Ishikawa (cell line): ENCODE results near the gene NCOA7.

Experiments used
- CEBPB ChIP-seq: IDR thresholded peaks from 2 replicates; pipeline ENCODE4 v1.6.1; 2012
- CREB1 ChIP-seq: IDR thresholded peaks from 2 replicates; pipeline ENCODE4 v1.6.1; 2012; ENCODE audit warnings: low read depth
- EGR1 ChIP-seq: IDR thresholded peaks from 2 replicates; pipeline ENCODE4 v1.6.1; 2012
- EP300 ChIP-seq: IDR thresholded peaks from 2 replicates; pipeline ENCODE4 v1.6.1; 2012; ENCODE audit warnings: borderline replicate concordance
- FOXM1 ChIP-seq: IDR thresholded peaks from 2 replicates; pipeline ENCODE4 v1.6.1; 2012; ENCODE audit warnings: low read depth, borderline replicate concordance
- NFIC ChIP-seq: IDR thresholded peaks from 2 replicates; pipeline ENCODE4 v1.6.1; 2012
- TAF1 ChIP-seq: IDR thresholded peaks from 2 replicates; pipeline ENCODE4 v1.6.1; 2012; ENCODE audit warnings: low read depth, mild to moderate bottlenecking
- TCF12 ChIP-seq: IDR thresholded peaks from 2 replicates; pipeline ENCODE4 v1.6.1; 2012; ENCODE audit warnings: low read depth
- TEAD4 ChIP-seq: IDR thresholded peaks from 2 replicates; pipeline ENCODE4 v1.6.1; 2012
- YY1 ChIP-seq: IDR thresholded peaks from 2 replicates; pipeline ENCODE4 v1.6.1; 2012; ENCODE audit warnings: low read depth
- ZBTB7A ChIP-seq: IDR thresholded peaks from 2 replicates; pipeline ENCODE4 v1.6.1; 2012; ENCODE audit warnings: low read depth
- TF ChIP-seq, protein P1 (sequence below): IDR thresholded peaks from 2 replicates; pipeline ENCODE4 v1.6.1; 2012
- TF ChIP-seq, protein P2 (sequence below): IDR thresholded peaks from 2 replicates; pipeline ENCODE4 v1.6.1; 2012
- TF ChIP-seq, protein P3 (sequence below): IDR thresholded peaks from 2 replicates; pipeline ENCODE4 v1.6.1; 2012; ENCODE audit warnings: low read depth, mild to moderate bottlenecking

NCOA7 gene

DNA sequence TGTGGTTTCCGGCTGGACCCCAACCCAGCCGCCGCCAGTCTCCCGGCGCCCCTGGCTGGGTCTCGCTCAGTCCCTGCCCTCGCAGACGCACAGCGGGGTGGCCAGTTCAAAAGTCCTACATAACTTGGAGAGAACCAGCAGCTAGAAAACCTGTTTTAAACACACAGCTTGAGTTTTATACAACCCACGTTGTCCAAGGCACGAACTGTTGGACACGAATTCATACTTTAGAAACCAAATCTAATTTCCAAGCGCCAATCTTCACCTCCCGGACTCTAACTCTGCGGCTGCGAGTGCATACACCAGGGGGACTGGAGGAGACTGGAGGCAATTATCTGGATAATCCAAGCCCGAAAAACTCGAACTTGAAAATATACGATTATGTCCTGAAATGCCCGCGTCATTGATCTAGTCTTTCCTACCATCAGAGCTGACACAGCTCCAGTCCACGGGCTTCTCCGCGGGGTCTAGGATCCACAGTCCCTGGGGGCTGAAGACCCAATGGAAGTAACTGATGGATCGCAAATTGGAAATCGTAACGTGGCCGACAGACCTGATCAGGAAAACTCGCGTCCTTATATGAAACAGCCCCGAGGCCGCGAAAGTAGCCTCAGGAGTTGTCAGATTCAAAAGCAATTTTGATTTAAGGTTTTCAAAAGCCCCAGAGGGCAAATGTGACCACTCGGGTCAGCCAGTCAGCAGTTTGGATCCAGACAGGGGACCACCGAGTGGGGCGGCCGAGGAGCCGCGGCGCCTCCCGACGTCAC is 42.2 kb upstream of the NCOA7 start:
- TF ChIP-seq, protein P1, sequence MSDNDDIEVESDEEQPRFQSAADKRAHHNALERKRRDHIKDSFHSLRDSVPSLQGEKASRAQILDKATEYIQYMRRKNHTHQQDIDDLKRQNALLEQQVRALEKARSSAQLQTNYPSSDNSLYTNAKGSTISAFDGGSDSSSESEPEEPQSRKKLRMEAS = peak; percentile 1; the same call in 1 of the 2 replicates
- no peak for TF ChIP-seq NFIC

DNA sequence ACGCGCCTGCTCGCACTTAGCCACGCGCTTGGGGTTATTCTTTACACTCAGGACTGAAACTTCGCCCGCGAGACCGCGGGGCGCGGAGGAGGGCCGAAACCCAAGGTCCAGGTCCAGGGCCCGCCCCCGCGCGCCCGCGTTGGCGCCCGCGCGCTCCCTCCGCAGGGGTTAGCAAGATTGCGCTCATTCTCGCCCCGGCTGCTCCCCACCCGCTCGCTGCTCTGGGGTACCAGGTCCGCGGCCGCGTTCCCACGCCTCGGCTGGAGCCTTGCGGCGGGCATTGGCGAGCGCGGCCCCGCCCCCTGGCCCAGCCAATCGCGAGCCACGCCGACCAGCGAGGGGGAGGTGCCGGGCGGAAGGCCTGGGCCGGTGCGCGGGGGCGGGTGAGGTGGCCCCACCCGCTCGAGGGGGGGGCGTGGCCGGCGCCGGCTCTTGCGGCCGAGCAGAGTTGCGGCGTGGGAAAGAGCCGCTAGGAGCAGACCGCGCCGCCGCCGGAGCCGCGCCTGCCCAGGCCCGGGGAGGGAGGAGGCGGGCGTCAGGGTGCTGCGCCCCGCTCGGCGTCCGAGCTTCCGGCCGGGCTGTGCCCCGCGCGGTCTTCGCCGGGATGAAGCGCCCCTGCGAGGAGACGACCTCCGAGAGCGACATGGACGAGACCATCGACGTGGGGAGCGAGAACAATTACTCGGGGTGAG is 41.4 kb upstream of the NCOA7 start, which contains the start of gene HEY2:
Gene HEY2 (plus strand): TSS at position 460 of the 692 bp plus-strand sequence. CDS start 145 bp downstream, at position 605.
- no peak for TF ChIP-seq CEBPB
- no peak for TF ChIP-seq EP300
- no peak for TF ChIP-seq TEAD4
- 0 out of 2 replicates have a peak, but pooled peaks have one; percentile 28 for TF ChIP-seq YY1
- TF ChIP-seq, protein P1 = peak; percentile 58; the same call in 1 of the 2 replicates
- TF ChIP-seq EGR1 = peak; percentile 86

DNA sequence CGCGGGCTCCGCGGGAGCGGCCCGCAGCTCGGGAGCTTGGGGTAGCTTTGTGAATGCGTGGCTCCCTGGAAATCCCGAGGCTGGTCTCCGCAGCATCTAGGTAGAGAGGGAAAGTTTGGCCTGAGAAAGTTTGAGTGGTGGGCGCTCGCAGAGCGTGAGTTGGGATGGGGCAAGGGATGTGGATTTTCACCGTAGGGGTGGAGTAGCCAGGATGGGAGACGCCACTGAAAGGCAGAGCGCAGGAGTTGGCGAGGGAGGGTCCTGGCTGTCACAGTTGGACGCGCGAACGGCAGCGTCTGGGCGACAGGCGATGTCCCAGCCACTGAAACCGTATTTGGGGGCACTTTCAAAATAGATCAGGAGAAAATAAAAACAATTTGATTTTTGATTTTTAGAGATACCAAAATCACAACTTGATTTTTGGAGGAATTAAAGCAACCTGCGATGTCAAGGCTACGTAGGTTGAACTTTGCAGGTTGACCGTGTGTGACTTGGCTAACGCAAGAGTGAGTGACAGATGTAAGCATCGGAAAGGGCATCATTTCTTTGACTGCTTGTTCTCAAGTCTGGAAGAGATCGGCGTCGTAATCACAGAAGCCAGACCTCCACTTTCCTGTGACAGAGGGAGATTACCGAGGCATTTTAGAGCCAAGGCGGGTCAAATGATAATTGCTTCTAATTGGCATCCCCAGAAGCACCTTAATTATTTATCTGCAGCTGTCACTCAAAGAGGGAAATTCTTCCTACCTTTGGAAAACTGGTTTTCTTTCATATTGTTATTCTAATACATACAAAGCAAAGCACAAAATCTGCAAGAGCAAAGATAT is 40.7 kb upstream of the NCOA7 start:
- TF ChIP-seq TCF12 (no peak), CREB1 (no peak), CEBPB (no peak), EGR1 (no peak), TEAD4 (no peak), EP300 (no peak), ZBTB7A (no peak), NFIC (no peak), FOXM1 (no peak), TAF1 (no peak)
- TF ChIP-seq, protein P2, sequence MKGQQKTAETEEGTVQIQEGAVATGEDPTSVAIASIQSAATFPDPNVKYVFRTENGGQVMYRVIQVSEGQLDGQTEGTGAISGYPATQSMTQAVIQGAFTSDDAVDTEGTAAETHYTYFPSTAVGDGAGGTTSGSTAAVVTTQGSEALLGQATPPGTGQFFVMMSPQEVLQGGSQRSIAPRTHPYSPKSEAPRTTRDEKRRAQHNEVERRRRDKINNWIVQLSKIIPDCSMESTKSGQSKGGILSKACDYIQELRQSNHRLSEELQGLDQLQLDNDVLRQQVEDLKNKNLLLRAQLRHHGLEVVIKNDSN = no peak
- TF ChIP-seq, protein P3, sequence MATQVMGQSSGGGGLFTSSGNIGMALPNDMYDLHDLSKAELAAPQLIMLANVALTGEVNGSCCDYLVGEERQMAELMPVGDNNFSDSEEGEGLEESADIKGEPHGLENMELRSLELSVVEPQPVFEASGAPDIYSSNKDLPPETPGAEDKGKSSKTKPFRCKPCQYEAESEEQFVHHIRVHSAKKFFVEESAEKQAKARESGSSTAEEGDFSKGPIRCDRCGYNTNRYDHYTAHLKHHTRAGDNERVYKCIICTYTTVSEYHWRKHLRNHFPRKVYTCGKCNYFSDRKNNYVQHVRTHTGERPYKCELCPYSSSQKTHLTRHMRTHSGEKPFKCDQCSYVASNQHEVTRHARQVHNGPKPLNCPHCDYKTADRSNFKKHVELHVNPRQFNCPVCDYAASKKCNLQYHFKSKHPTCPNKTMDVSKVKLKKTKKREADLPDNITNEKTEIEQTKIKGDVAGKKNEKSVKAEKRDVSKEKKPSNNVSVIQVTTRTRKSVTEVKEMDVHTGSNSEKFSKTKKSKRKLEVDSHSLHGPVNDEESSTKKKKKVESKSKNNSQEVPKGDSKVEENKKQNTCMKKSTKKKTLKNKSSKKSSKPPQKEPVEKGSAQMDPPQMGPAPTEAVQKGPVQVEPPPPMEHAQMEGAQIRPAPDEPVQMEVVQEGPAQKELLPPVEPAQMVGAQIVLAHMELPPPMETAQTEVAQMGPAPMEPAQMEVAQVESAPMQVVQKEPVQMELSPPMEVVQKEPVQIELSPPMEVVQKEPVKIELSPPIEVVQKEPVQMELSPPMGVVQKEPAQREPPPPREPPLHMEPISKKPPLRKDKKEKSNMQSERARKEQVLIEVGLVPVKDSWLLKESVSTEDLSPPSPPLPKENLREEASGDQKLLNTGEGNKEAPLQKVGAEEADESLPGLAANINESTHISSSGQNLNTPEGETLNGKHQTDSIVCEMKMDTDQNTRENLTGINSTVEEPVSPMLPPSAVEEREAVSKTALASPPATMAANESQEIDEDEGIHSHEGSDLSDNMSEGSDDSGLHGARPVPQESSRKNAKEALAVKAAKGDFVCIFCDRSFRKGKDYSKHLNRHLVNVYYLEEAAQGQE = no peak

DNA sequence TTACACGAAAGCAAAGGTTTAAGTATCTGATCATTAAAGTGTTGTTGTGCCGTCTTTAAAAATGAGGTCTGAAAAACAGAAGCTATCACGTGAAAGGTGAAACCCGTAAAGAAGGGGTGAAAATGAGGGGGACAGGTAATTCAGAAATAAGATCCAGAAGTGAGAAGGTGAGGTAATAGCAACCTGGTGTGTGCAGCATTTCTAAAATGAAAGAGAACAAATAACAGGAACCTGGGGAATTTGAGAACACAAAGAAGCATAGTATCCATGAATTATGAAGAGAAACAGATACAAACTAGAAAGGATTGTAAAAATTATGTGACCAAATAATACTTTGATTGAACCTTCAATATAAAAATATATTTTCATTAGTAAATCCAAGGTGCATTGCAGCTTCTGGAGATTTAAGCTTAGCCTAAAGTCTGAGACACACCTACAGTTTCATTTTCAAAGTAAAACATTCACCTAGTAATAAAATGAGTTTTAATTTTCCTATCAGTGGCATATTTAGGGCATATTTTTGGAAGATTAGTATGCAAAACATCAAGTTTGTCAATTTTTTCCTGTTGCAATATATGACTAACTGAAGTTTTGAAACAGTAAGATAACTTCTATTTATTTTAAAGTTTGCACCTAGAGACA is 39.9 kb upstream of the NCOA7 start:
- TF ChIP-seq CREB1 = no peak
- TF ChIP-seq TEAD4 = no peak

DNA sequence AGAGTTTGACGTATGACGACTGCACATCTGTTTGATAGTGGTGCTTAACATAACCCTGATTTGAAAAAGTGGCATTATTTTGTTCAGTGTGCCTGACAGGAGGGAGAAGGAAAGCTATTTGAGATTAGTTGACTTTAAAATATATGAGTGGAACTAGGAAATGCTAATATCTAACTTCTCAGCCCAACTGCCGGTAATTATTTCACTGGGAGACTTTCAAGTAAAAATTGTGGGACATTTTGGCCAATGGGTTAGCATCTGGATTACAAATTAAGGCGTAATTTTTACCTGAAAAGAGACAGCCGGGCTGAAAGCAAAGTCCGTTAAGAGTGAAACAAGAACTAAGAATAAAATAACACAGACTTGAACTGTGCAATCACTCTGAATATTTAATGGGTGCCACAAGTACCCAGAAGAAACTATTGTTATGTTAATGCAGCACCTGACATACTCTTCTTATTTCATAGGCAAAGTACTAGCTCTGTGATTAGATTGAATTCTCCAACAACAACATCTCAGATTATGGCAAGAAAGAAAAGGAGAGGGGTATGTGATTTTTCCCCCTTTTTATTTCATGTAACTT is 39.3 kb upstream of the NCOA7 start:
- TF ChIP-seq CREB1 = no peak
- TF ChIP-seq EP300 = no peak
- TF ChIP-seq, protein P3 = no peak
- no peak for TF ChIP-seq EGR1

DNA sequence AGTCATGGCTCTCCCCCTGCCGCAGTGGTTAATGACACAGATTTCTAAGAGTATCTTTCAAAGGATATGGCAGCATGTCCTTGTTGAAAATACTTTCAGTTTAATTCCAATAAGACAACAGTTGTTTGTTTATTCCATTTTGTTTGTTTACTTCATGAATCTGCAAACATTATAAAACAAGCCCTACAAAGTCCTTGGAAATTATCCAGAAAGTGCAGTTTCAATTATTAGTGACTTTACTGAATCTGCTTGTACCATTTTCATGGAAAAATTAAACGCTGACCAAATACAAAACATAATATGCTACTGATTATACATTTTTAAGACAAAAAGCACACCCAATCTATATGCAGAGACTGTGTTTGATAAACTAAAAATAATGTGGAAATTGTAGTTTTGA is 38.0 kb upstream of the NCOA7 start:
- TF ChIP-seq CREB1 = no peak
- TF ChIP-seq YY1 = no peak
